Stomach (tissue), 9 donors: ENCODE data around the gene DST. TPM values are rescaled to one million over a fixed set of nuclear protein-coding genes. Genes with fewer than 3 reads are reported as not detected.
"Not testable (repeated sequence)": the region's sequence is repeated elsewhere in the genome, so short reads cannot be mapped to it uniquely, and the experiment has no call there.

Source experiments
- DNase-seq, 2 donors: peaks; one replicate each; pipeline versions ENCODE4 v3.0.0 to v3.0.0-alpha.2; 2013 to 2019
- H3K27ac ChIP-seq, 5 donors: fragments of 200-600 bp in 4 of 5; sonication (generic) in 4 of 5; one replicate each; pipeline ENCODE4 v1.5.1; 2013 to 2019; ENCODE audit warnings: mild to moderate bottlenecking in 1 of 5, moderate library complexity in 1 of 5
- H3K27me3 ChIP-seq, 3 donors: fragments of 200-600 bp; sonication (generic); one replicate each; pipeline ENCODE4 v1.5.1; 2017 to 2019; ENCODE audit warnings: mixed run types in 1 of 3
- H3K36me3 ChIP-seq, 4 donors: fragments of 200-600 bp; sonication (generic); 1 replicate in 3 of 4; 2 replicates in 1 of 4; pipeline ENCODE4 v1.5.1; 2016 to 2019
- H3K4me1 ChIP-seq, 4 donors: fragments of 200-600 bp; sonication (generic); one replicate each; pipeline ENCODE4 v1.5.1; 2016 to 2019
- H3K4me3 ChIP-seq, 4 donors: fragments of 200-600 bp; sonication (generic) in 3 of 4; one replicate each; pipeline ENCODE4 v1.5.1; 2016 to 2019; ENCODE audit warnings: mild to moderate bottlenecking in 1 of 4
- H3K9me3 ChIP-seq, 4 donors: fragments of 200-600 bp; sonication (generic); one replicate each; pipeline ENCODE4 v1.5.1; 2016 to 2019
- EP300 ChIP-seq: sonication (generic); formaldehyde crosslinking; IDR thresholded peaks from one replicate; pipeline ENCODE4 v1.6.1; 2017; ENCODE audit warnings: antibody characterized with exemption
- POLR2A ChIP-seq, 4 donors: fragments of 450-650 bp; IDR thresholded peaks; one replicate each; pipeline ENCODE4 v1.6.1; 2016; ENCODE audit warnings: antibody characterized with exemption in 4 of 4, control low read depth in 2 of 4, mild to moderate bottlenecking in 1 of 4, moderate library complexity in 1 of 4
- POLR2AphosphoS5 ChIP-seq, 3 donors: sonication (generic); formaldehyde crosslinking; IDR thresholded peaks; one replicate each; pipeline ENCODE4 v1.6.1; 2016; ENCODE audit warnings: antibody characterized with exemption in 3 of 3
- WGBS, 5 donors: extraction: QIAGEN DNeasy Blood & Tissue Kit in 3 of 5; methylation state at CpG; one replicate each; pipeline versions ENCODE4 v1.1.5 to v1.1.7; 2013 to 2018; 5-methylcytosine and 5-hydroxymethylcytosine counted together
- intact Hi-C: fragments of 100-400 bp; cut with DNase I; formaldehyde crosslinking; loops from one replicate; pipeline ENCODE4 v1.15.1; 2023; ENCODE audit warnings: low total_unique reads
- polyA plus RNA-seq, 3 donors: library from polyadenylated mRNA; stranded (reverse); fragments of 200-250 nt; gene quantifications; one replicate each; pipeline ENCODE4 v1.2.3, GENCODE V29; 2013
- total RNA-seq, 5 donors: library from RNA; depleted of rRNA; stranded (reverse); fragments of >200 nt; gene quantifications; one replicate each; pipeline versions ENCODE4 v1.1.0 to v1.2.3, GENCODE V29; 2014 to 2016
- TF ChIP-seq, protein P1 (sequence below), 7 experiments: fragments of 450-650 bp in 4 of 7; fragments of 200-600 bp in 3 of 7; sonication (generic) in 3 of 7; IDR thresholded peaks; one replicate each; pipeline ENCODE4 v1.5.1; 2016 to 2019; ENCODE audit warnings: antibody characterized with exemption in 7 of 7, control low read depth in 2 of 7, mild to moderate bottlenecking in 1 of 7
- donor health status: healthy with polysubstance abuse.
- donor health status: Bipolar disorder and iron deficiency.
- donor health status: healthy.

The DST gene
- total and polyA plus RNA-seq, 8 donors, result 16.3 to 623 (median 200) TPM

DNA sequence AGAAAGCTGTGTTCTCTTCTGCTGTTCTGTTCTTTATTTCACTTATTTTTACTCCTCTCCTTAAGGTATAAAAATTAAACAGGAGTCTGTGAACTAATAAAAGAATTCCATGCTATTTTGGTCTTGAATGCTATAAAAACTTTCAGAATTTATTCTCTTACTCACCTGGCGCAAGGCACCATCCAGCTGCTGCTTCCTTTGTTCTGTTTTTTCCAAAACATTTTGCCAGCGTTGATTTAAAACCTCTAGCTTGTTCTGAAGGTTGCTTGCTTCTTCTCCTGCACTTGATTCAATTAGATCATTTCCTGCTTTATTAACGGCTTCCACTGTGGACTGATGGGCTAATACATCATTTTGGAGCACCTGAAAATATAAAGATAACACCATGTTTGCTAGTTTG lies 145.0 kb downstream of the DST start:
- Histone ChIP-seq H3K36me3 (peaks cover 5 to 59% (median 54%) of the 10 kb centered on the region in 4 donors), H3K4me1 (peaks cover 0 to 3% (median 0%) of the 10 kb centered on the region in 4 donors), H3K9me3 (no peaks in the 10 kb centered on the region), H3K4me3 (no peak overlapping the region), H3K27me3 (no peaks in the 10 kb centered on the region), H3K27ac (no peak overlapping the region)
- WGBS, 5 donors, result 58 to 75% (median 71%) methylated on average over 3 of the region's 3 CpGs
- intact Hi-C loops, result no loop called here
- TF ChIP-seq, protein P1, sequence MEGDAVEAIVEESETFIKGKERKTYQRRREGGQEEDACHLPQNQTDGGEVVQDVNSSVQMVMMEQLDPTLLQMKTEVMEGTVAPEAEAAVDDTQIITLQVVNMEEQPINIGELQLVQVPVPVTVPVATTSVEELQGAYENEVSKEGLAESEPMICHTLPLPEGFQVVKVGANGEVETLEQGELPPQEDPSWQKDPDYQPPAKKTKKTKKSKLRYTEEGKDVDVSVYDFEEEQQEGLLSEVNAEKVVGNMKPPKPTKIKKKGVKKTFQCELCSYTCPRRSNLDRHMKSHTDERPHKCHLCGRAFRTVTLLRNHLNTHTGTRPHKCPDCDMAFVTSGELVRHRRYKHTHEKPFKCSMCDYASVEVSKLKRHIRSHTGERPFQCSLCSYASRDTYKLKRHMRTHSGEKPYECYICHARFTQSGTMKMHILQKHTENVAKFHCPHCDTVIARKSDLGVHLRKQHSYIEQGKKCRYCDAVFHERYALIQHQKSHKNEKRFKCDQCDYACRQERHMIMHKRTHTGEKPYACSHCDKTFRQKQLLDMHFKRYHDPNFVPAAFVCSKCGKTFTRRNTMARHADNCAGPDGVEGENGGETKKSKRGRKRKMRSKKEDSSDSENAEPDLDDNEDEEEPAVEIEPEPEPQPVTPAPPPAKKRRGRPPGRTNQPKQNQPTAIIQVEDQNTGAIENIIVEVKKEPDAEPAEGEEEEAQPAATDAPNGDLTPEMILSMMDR (IDR thresholded peaks at IDR 0.05), result no peak
- no peak for DNase-seq

DNA sequence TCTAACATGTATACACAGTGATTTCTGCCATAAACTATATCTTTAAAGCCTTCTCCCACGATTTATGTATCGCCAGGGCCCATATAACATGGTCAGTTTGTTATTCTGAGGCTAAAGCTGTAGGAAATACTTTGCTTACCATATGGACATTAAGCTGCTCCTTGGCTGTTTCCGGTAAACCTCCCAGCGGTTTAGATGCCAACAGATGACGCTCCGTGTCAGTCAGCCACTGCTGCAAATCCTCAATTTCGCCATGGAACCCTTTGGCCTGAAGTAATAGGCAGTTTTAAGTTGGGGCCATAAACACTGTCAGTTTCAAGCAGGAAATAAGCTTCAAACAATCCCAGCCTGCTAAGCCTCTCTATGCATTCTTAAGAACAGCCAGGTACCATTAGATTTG lies 145.4 kb downstream of the DST start:
- WGBS, 5 donors, result 77 to 93% (median 84%) methylated on average over 7 of the region's 7 CpGs
- no peaks in the 10 kb centered on the region for H3K9me3 ChIP-seq
- H3K4me1 ChIP-seq, result peaks cover 0 to 8% (median 0%) of the 10 kb centered on the region in 4 donors
- DNase-seq, result no peak
- H3K4me3 ChIP-seq, result no peak overlapping the region
- TF ChIP-seq POLR2AphosphoS5 (IDR thresholded peaks at IDR 0.05) (no peak), POLR2A (IDR thresholded peaks at IDR 0.05) (no peak), EP300 (no peak)
- TF ChIP-seq, protein P1 (IDR thresholded peaks at IDR 0.05), result no peak
- peaks cover 9 to 64% (median 57%) of the 10 kb centered on the region in 4 donors for H3K36me3 ChIP-seq
- H3K27me3 ChIP-seq, result no peaks in the 10 kb centered on the region
- no peak overlapping the region for H3K27ac ChIP-seq
- intact Hi-C loops, result no loop called here

DNA sequence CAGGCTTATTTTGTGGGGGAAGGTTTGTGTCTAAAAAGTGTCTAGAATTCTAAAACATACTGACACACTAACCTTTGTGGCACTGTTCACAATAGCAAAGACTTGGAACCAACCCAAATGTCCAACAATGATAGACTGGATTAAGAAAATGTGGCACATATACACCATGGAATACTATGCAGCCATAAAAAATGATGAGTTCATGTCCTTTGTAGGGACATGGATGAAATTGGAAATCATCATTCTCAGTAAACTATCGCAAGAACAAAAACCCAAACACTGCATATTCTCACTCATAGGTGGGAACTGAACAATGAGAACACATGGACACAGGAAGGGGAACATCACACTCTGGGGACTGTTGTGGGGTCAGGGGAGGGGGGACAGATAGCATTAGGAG lies 146.0 kb downstream of the DST start:
- intact Hi-C loops, H3K4me3 ChIP-seq, H3K4me1 ChIP-seq, H3K9me3 ChIP-seq, DNase-seq, H3K27me3 ChIP-seq, H3K27ac ChIP-seq: not testable (repeated sequence)
- WGBS, 5 donors, result 100% methylated on average over 1 of the region's 1 CpG; no CpG with 5 or more reads in 2 of the 5 donors
- peaks cover 9 to 70% (median 63%) of the 10 kb centered on the region in 4 donors for H3K36me3 ChIP-seq

DNA sequence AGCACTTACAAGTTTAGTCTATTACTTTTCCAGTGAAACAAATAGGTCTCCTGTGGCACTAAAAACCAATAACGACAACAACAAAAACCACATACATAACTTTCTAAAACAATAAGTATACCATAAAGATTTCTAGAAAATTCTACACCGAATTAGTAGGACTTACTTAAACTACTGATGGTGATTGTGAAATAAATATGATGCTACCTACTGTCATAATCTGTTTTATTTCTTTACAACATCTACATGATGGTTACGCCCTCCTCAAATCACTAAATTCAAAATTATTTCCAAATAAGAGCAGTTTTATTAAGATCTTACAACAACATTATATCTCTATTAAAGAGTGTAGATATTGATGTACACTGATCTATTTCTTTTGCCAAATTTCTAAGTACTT lies 147.0 kb downstream of the DST start:
- DNase-seq, result no peak
- Histone ChIP-seq H3K4me3 (no peak overlapping the region), H3K27me3 (no peaks in the 10 kb centered on the region), H3K9me3 (no peaks in the 10 kb centered on the region), H3K4me1 (peaks cover 0 to 10% (median 4%) of the 10 kb centered on the region in 4 donors), H3K27ac (peak overlapping the region in 1 of 5 donors; percentile 16), H3K36me3 (peaks cover 9 to 72% (median 64%) of the 10 kb centered on the region in 4 donors)
- intact Hi-C loops, result no loop called here
- TF ChIP-seq EP300, result no peak
- no peak for TF ChIP-seq POLR2A (IDR thresholded peaks at IDR 0.05)
- TF ChIP-seq, protein P1 (IDR thresholded peaks at IDR 0.05), result no peak
- no peak for TF ChIP-seq POLR2AphosphoS5 (IDR thresholded peaks at IDR 0.05)
- WGBS, 5 donors, result 80 to 95% (median 92%) methylated on average over 3 of the region's 3 CpGs

DNA sequence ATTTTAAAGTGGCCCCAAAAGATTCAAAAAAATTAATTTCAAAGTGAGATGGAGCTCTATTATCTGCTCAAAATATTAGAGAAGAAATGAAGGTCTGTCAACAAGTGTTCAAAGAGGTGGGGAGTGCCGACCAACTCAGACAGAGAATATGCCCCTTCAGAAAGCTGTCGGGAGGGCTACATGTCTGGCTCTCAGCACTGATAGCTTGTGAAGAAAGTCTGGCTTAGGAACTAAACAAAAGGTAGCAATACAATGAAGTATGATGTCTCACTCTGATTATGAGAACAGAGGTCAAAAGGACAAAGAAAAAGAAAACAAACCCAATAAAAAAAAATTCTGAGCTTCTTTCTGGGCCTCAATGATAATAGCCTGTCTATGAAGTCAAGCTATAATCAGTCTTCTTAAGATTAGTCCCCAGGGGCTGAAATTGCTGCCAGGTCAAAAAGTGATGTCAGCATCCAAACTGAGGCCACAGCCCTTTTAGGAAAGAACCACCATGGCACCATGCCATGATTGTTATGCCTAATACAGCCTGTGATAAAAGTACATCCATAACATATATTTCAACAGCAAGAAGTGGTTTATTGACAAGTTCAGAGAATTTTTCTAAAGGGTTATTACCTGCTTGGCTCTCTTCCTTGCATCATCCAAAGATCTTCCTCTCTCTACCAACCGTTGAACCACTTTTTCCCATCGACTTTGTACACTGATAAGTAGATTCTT lies 150.9 kb downstream of the DST start:
- Histone ChIP-seq H3K9me3 (no peaks in the 10 kb centered on the region), H3K4me1 (peaks cover 0 to 10% (median 4%) of the 10 kb centered on the region in 4 donors), H3K27ac (peak overlapping the region in 2 of 5 donors; percentile 3 to 29), H3K27me3 (no peaks in the 10 kb centered on the region), H3K36me3 (peaks cover 4 to 75% (median 57%) of the 10 kb centered on the region in 4 donors), H3K4me3 (no peak overlapping the region)
- intact Hi-C loops, result no loop called here
- 70 to 86% (median 83%) methylated on average over 4 of the region's 4 CpGs for WGBS, 5 donors
- TF ChIP-seq, protein P1 (IDR thresholded peaks at IDR 0.05), result no peak
- no peak for TF ChIP-seq POLR2AphosphoS5 (IDR thresholded peaks at IDR 0.05)
- TF ChIP-seq EP300, result no peak
- no peak for TF ChIP-seq POLR2A (IDR thresholded peaks at IDR 0.05)
- DNase-seq, result no peak
